Ishikawa (cell line): ENCODE data around the gene SRXN1.

ENCODE experiments used
- CEBPB ChIP-seq: IDR thresholded peaks from 2 replicates; pipeline ENCODE4 v1.6.1; 2012
- CREB1 ChIP-seq: IDR thresholded peaks from 2 replicates; pipeline ENCODE4 v1.6.1; 2012; ENCODE audit warnings: low read depth
- EGR1 ChIP-seq: IDR thresholded peaks from 2 replicates; pipeline ENCODE4 v1.6.1; 2012
- EP300 ChIP-seq: IDR thresholded peaks from 2 replicates; pipeline ENCODE4 v1.6.1; 2012; ENCODE audit warnings: borderline replicate concordance
- FOXM1 ChIP-seq: IDR thresholded peaks from 2 replicates; pipeline ENCODE4 v1.6.1; 2012; ENCODE audit warnings: low read depth, borderline replicate concordance
- NFIC ChIP-seq: IDR thresholded peaks from 2 replicates; pipeline ENCODE4 v1.6.1; 2012
- RAD21 ChIP-seq: IDR thresholded peaks from 2 replicates; pipeline ENCODE4 v1.6.1; 2012; ENCODE audit warnings: low read depth
- TAF1 ChIP-seq: IDR thresholded peaks from 2 replicates; pipeline ENCODE4 v1.6.1; 2012; ENCODE audit warnings: low read depth, mild to moderate bottlenecking
- TCF12 ChIP-seq: IDR thresholded peaks from 2 replicates; pipeline ENCODE4 v1.6.1; 2012; ENCODE audit warnings: low read depth
- TEAD4 ChIP-seq: IDR thresholded peaks from 2 replicates; pipeline ENCODE4 v1.6.1; 2012
- YY1 ChIP-seq: IDR thresholded peaks from 2 replicates; pipeline ENCODE4 v1.6.1; 2012; ENCODE audit warnings: low read depth
- ZBTB7A ChIP-seq: IDR thresholded peaks from 2 replicates; pipeline ENCODE4 v1.6.1; 2012; ENCODE audit warnings: low read depth
- TF ChIP-seq, protein P1 (sequence below): IDR thresholded peaks from 2 replicates; pipeline ENCODE4 v1.6.1; 2012
- TF ChIP-seq, protein P2 (sequence below): IDR thresholded peaks from 2 replicates; pipeline ENCODE4 v1.6.1; 2012
- TF ChIP-seq, protein P3 (sequence below): IDR thresholded peaks from 2 replicates; pipeline ENCODE4 v1.6.1; 2012; ENCODE audit warnings: low read depth, mild to moderate bottlenecking

SRXN1 gene

DNA sequence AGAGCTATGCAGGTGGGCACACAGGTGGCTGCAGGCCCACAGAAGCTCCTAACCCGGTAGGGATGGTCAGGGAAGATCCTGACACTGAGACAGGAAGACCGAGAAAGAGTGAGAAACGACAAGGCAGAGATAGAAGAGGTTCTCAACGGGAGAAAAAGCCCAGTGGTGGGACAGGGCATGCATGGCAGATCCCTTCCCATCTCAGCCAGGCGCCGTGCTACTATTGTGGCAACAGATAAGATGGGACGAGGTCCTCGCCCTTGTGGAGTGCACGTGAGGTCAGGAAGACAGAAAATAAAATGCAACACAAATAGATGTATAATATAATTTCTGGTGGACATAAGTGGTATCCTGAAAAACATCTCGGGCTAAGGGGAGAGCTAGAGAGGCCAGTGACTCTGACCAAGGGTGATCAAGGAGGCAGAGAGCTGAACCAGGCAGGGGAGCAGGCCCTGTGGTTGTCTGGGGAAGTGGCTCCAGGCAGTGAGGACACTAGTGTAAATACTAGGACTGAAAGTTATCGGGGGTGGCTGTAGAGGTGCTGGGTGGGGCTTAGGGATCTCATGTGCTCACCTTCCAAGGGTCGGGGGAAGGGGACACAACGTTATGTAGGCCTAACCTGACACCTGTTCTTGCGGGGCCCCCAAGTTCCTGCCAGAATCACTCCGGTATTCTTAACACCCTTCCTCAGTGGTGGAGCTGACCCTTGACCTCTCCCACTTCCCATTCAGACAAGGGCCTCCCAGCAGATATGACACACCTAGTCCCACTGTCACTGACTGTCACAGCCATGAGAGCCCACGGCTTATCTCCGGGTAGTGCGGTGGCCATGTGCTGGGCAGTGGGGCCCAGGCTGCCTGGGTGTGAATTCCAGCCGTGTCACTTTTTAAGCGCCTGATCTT, 1.0 kb downstream of the SRXN1 start:
- TF ChIP-seq NFIC (no peak), TCF12 (no peak)

DNA sequence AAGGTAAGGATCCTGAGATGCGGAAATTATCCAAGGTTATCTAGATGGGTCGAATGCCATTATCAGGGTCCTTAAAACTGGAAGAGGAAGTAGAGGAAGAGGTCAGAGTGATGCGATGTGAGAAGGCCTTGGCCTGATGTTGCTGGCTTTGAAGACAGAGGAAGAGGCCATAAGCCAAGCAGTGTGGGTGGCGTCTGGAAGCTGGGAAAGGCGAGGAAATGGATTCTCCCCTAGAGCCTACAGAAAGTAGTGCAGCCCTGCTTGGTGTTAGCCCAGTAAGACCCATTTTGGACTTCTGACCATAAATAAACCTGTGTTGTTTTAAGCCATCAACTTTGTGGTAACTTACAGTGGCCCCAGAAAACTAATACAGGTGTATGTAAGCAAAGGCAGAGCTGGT, 2.0 kb downstream of the SRXN1 start:
- TF ChIP-seq ZBTB7A = no peak
- TF ChIP-seq EP300 = no peak
- TF ChIP-seq NFIC = no peak
- no peak for TF ChIP-seq EGR1
- TF ChIP-seq, protein P1, sequence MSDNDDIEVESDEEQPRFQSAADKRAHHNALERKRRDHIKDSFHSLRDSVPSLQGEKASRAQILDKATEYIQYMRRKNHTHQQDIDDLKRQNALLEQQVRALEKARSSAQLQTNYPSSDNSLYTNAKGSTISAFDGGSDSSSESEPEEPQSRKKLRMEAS = no peak
- TF ChIP-seq CREB1 = no peak
- no peak for TF ChIP-seq TAF1
- TF ChIP-seq, protein P2, sequence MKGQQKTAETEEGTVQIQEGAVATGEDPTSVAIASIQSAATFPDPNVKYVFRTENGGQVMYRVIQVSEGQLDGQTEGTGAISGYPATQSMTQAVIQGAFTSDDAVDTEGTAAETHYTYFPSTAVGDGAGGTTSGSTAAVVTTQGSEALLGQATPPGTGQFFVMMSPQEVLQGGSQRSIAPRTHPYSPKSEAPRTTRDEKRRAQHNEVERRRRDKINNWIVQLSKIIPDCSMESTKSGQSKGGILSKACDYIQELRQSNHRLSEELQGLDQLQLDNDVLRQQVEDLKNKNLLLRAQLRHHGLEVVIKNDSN = no peak
- no peak for TF ChIP-seq YY1
- no peak for TF ChIP-seq FOXM1
- TF ChIP-seq RAD21 = no peak
- no peak for TF ChIP-seq TCF12

DNA sequence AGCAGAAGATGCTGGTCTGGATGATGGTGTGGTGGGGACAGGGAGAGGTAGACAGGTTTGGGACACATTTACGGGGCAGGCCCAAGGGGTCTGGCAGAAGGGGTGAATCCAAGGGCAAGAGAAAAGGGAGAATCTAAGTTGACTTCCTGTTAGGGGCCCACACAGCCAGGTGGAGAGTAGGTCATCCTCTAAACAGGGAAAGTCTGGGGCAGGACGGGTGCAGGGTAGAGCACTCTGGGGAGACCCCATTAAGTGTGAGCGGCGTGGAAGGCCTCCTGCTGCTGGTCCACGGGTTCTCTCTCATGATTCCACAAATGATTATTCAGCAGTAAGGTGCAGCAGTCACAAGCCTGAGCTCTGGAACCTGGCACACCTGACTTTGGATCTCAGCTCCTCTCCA, 2.7 kb downstream of the SRXN1 start:
- TF ChIP-seq CEBPB = no peak
- TF ChIP-seq, protein P1 = no peak
- TF ChIP-seq EP300 = no peak
- no peak for TF ChIP-seq EGR1
- TF ChIP-seq FOXM1 = no peak
- TF ChIP-seq, protein P3, sequence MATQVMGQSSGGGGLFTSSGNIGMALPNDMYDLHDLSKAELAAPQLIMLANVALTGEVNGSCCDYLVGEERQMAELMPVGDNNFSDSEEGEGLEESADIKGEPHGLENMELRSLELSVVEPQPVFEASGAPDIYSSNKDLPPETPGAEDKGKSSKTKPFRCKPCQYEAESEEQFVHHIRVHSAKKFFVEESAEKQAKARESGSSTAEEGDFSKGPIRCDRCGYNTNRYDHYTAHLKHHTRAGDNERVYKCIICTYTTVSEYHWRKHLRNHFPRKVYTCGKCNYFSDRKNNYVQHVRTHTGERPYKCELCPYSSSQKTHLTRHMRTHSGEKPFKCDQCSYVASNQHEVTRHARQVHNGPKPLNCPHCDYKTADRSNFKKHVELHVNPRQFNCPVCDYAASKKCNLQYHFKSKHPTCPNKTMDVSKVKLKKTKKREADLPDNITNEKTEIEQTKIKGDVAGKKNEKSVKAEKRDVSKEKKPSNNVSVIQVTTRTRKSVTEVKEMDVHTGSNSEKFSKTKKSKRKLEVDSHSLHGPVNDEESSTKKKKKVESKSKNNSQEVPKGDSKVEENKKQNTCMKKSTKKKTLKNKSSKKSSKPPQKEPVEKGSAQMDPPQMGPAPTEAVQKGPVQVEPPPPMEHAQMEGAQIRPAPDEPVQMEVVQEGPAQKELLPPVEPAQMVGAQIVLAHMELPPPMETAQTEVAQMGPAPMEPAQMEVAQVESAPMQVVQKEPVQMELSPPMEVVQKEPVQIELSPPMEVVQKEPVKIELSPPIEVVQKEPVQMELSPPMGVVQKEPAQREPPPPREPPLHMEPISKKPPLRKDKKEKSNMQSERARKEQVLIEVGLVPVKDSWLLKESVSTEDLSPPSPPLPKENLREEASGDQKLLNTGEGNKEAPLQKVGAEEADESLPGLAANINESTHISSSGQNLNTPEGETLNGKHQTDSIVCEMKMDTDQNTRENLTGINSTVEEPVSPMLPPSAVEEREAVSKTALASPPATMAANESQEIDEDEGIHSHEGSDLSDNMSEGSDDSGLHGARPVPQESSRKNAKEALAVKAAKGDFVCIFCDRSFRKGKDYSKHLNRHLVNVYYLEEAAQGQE = no peak
- TF ChIP-seq, protein P2 = no peak
- no peak for TF ChIP-seq TEAD4

DNA sequence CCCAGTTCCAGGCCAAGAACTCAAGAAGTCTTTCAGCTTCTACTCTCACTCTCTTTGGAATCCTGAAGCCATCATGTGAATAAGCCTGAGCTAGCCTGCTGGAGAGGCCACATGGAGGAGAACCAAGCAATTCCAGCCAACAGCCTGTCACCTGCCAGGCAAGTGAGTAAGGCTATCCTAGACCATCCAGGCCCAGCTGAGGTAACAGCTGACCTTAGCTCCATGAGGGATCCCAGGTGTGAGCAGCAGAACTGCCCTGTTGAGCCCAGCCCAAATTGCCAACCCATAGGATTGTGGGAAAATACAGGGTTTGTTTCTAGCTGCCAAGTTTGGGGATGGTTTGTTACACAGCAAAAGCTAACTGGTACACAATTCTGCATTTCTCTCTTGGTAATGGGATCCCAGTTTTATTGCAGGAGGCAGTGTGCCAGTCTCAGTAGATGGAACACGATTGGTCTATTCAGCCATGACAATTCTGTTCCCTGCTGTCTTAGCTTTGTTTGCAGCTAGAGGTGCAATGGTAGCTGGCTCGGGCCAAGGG, 5.5 kb downstream of the SRXN1 start:
- no peak for TF ChIP-seq EGR1
- no peak for TF ChIP-seq EP300
- TF ChIP-seq ZBTB7A = no peak
- no peak for TF ChIP-seq TAF1
- no peak for TF ChIP-seq CEBPB
- TF ChIP-seq CREB1 = no peak
- TF ChIP-seq, protein P2 = no peak
- no peak for TF ChIP-seq RAD21
- TF ChIP-seq FOXM1 = no peak
- TF ChIP-seq NFIC = no peak
- TF ChIP-seq, protein P3 = no peak
- TF ChIP-seq YY1 = no peak
- no peak for TF ChIP-seq TCF12

DNA sequence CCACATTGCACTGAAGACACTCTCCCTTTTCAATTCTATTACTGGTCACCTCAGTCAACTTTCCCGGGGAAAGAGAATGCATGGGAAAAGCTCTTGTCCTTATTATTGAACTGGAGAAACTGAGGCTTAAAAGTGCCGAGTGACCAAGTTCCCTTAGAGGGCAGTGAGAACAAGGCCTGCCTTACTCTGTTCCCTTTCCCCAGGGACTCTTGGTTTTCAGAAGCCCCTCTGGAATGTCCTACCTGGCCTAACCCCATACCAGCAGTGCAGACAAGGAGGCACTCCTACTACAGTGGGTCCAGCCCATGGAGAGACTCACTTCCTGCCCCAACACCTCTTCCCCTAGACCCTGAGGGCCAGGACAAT, 6.1 kb downstream of the SRXN1 start:
- TF ChIP-seq RAD21 (no peak), NFIC (no peak), ZBTB7A (no peak), TEAD4 (no peak), FOXM1 (no peak), EGR1 (no peak), TAF1 (no peak), YY1 (no peak), TCF12 (no peak), CEBPB (no peak), CREB1 (no peak), EP300 (no peak)
- TF ChIP-seq, protein P3 = no peak
- TF ChIP-seq, protein P1 = no peak
- TF ChIP-seq, protein P2 = no peak
